ENCODE data around the gene MESD.
A peak's percentile ranks its signal among the peaks of the same experiment; 100 is the strongest.

Gene MESD

DNA sequence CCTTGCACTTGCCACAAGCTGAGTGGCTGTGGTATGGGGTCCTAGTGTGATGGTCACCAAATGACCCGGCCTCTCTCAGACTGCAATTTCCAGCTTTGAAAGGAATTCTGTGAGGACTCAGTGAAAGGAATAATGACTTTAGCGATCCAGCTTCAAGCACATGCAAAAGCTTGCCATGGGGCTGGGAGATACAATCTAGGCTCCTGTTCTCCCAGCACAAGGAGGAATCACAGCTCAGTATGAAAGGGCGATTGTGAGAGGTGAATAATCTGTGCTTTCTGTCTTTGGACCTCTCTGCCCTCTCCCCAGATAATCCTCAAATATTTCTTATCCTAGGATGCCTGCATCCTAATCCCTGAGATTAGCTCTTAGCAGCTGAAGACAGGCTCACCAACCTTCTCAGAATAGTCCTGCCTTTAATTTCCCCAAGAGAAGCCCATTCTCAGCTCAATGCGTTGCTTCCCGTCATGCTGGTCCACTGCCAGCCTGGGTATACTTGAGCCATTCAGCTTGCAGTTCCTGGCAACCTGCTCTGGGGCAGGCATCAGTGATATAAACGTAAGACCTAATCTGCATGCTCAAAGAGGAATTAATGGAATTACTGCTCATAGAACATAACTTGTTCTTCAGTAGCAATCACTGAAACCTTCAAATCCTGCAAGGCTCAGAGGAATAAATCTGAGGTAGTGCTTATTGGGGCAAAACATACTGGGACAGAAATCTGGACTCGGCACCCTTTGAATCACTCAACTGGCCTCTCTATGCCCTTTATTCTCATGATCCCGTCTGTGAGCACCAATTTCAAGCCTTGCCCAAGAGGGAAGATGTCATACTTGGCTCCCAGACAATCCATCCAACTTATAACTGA is 26.2 kb upstream of the MESD start:
- no peak for DNase-seq (ENCODE audit: low read depth in 2 of 2)

DNA sequence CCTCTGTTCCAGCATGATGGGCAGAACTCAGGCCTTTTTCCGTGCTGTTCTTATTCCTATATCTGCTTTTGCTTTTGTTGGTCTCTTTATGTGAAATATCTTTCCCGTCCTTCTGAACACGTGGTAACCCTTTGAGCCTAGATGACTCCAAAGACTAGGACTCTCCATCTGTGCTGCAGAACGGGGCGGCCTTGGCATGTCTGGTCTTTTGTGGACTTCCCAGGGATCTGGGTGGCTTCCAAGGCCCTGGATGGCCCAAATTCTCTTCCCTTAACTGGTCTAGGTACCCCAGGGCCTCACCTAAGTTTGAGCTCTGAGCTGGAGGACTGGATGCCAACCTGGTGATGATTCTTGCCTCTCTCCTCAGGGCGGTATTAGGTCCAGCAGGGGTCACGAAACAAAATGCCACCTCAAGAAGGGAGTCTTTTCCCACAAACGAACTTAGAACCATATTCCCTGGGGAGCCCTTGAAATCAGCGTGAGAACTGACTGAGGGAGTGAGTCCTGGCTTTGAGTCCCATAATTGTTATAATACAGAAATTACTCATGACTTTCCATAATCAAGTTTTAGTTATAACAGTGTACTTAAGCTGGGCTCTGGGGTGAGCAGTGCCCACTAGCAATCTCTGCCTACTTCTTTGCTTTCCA is 25.0 kb upstream of the MESD start:
- DNase-seq (ENCODE audit: low read depth in 2 of 2), result no peak

DNA sequence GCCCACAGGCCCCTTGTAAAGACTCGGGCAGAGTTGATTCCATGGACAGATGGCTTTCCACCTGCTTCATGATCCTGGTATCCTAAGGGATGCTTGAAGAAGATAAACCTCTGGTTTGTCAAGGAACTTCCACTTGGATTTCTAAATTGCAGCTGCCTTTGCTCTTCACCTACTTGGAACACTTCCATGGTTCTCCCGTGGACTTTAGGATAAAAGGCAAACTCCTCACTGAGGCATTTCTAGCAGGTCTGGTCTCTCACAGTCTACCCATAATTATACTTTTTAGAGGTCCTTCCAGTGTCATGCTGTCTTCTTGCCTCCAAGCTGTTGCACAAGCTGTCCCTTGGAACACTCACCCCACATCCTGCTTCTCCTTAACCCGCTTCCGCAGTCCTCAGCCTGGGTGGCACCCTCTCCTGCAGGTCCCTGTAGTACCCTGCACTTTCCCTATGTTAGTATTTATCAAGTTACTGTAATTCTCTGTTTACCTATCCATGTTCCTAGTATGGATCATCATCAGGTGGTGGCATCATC is 23.8 kb upstream of the MESD start:
- no peak for DNase-seq (ENCODE audit: low read depth in 2 of 2)

DNA sequence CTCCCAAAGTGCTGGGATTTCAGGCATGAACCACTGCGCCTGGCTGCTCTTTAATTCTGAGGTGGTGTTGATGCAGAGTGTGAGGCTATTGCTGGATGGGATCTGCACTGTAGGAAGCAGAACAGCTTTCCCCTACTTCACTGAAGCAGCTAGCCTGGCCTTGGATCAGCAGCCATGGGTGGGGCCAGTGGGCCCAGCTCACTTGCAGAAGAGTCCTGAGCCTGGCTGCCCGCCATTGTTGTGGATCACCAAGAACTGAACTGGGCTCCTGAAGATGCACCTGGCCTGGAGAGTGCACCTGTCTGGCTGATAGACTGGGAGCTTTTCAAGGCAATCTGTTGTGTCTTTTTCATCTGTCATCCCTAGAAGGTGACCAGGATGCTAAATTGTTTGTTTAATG is 23.0 kb upstream of the MESD start:
- no peak for DNase-seq (ENCODE audit: low read depth in 2 of 2)

DNA sequence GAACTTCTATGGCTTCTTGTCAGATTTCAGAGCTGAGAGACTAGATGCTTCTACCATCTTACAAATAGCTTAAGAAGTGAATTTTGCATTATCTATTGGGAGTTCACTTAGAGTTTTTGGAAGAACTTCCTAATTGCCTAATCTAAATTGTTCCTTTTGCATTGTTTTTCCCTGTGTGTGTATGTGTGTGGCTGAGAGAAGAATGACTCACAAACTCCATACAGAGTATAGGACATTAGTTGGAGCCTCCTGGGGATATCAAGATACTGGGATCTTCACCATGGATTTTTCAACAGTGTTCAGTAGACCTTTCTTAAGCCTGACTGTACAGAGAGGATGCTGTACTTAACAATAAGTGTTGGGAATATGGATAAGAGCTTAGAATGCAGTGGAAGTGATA is 22.0 kb upstream of the MESD start:
- DNase-seq (ENCODE audit: low read depth in 2 of 2), result no peak

DNA sequence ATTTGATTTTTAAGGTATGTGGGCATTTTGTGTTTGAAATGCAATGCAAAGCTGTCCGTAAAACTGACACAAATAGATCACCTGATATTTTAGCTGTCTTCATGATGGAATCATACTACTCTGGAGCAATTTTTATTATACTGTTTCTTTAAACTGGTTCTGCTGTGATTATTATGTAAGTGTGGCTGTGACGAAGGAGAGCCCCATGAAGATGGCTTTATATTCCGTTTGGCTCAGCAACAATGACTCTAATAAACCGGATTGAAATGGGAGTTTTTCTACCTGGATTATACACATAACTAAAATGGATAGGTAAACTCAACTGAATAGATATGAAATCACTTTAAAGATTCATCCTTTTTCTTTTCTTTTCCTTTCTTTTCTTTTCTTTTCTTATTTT is 20.5 kb upstream of the MESD start:
- no peak for DNase-seq (ENCODE audit: low read depth in 2 of 2)

DNA sequence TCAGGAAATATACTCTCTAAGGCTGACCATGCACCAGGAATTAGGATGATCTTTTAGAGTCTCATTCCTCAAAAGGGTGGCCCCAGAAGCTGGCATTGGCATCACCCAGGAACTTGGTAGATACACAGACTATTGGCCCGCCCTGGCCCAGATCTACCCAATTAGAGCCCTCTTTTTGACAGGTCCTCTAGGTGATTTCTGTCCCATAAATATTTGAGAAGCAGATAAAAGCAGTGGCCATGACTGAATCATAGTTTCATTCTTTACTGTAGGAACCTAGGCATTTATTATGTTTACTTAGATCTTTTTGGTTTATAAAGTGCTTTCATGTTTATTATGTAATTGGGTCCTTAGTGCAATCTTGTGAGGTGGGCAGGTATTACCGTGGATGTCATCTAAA is 18.7 kb upstream of the MESD start:
- no peak for DNase-seq (ENCODE audit: low read depth in 2 of 2)

DNA sequence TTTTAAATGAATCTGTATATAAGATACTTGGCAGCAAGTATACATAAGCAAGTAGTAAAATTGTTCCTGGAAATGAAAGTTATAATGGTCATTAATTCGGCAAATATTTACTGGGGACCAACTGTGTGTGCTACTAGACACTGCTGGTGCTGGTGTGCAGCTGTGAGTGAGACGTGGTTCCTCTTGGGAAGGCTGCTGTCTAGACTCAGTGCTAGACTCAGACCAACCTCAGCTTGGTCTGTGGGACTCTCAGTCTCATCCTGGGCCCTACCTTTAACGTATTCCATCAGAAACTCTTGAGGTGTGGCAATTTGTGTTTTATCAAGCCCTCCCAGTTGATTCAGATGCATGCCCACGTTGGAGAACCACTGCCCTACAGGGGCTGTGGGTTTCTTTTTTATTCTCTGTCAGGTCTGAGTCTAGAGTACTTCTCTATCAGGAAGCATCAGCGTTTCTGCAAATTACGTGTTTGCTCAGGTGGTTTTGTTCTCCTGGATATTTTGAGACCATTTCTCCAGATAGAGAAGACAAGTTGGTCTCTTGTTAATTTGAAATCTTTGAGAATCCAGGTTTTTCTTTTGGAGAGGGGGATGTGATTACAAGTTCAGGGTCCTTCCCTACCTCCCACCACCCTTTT is 17.9 kb upstream of the MESD start:
- no peak for DNase-seq (ENCODE audit: low read depth in 2 of 2)

DNA sequence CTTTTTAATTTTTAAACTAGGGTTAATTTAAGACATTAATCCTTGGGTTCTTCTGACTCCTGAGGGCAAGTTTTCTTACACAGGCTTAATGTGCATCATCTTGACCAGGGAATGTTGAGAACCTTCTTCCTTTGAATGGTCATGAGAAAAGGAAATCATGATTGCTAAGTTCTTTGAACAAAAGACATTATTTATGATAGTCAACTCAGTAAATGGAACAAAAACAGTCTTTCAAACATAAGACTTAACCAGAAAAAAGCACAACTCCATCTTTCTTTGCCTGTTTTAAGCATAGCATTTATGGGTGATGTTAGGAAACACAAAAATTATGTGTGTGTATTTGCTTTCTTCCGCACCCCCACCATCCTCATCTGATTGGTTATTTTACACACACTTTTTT is 16.5 kb upstream of the MESD start:
- no peak for DNase-seq (ENCODE audit: low read depth in 2 of 2)

DNA sequence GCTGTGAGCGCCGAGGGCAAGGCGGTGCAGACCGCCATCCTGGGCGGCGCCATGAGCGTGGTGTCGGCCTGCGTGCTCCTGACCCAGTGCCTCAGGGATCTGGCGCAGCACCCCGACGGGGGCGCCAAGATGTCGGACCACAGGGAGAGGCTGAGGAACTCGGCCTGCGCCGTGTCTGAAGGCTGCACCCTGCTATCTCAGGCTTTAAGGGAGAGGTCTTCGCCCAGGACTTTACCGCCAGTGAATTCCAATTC is 13.4 kb upstream of the MESD start:
- DNase-seq (ENCODE audit: low read depth in 2 of 2), result no peak

DNA sequence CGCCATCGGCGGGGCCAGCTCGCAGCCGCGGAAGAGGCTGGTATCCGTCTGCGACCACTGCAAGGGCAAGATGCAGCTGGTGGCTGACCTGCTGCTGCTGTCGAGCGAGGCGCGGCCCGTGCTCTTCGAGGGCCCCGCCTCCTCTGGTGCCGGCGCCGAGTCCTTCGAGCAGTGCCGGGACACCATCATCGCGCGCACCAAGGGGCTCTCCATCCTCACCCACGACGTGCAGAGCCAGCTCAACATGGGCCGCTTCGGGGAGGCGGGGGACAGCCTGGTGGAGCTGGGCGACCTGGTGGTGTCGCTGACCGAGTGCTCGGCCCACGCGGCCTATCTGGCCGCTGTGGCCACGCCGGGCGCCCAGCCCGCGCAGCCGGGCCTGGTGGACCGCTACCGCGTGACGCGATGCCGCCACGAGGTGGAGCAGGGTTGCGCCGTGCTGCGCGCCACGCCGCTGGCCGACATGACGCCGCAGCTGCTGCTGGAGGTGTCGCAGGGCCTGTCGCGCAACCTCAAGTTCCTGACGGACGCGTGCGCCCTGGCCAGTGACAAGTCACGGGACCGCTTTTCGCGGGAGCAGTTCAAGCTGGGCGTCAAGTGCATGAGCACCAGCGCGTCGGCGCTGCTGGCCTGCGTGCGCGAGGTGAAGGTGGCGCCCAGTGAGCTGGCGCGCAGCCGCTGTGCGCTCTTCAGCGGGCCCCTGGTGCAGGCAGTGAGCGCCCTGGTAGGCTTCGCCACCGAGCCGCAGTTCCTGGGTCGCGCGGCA is 12.9 kb upstream of the MESD start:
- DNase-seq (ENCODE audit: low read depth in 2 of 2), result no peak

DNA sequence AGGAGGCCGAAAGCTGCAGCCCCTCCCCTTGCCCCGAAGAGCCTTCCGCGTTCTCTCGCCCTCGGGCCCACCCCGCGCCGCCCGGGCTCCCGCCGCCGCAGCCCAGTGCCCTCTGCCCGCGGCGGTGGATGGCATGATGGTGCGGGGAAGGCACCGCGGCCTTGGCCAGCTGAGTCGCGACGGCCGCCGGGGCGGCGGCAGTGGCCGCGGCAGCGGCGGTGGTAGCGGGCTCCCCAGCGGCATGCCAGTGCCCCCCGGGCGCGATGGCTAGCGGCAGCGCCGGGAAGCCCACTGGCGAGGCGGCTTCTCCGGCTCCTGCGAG is 12.4 kb upstream of the MESD start:
- DNase-seq (ENCODE audit: low read depth in 2 of 2), result no peak

DNA sequence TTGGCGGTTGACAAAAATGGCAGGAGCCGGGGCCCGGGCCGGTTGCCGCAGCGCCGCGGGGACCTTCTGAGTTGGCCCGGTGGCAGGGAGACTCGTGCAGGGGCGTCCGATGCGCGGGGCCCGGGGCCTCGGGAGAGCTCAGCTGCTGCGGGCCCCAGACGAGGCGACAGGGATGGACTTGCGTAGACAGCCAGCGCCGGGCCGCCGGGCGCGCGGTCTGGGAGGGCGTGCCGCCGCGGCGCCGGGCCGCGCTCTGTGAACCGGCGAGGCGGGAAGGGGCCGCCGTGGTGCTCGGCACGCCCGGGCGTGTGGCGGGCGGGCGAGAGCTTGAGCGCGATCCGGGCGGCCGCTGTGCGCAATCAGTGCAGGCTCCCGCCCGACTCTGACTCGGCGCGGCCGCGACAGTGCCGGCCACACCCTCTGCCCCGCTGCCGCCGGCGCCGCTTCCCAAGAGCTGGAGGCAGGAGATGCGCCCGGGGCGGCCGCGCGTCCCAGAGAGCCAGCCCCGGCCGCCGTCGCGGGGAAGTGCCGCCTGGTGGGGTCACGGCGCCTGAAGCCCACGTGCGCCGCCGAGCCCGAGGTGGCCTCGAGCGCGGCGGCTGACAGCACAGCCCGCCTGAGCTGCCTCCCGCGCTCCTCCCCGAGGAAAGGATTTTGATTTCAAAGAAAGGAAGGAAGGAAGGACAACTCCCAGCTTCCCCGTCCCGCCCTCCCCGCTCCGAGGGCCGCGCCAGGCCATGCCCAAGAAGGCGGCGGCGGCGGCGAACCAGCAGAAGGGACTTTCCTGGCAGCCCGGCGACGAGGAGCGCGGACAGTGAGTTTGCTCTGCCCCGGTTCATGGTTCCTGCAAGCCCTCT is 11.8 kb upstream of the MESD start:
- no peak for DNase-seq (ENCODE audit: low read depth in 2 of 2)

DNA sequence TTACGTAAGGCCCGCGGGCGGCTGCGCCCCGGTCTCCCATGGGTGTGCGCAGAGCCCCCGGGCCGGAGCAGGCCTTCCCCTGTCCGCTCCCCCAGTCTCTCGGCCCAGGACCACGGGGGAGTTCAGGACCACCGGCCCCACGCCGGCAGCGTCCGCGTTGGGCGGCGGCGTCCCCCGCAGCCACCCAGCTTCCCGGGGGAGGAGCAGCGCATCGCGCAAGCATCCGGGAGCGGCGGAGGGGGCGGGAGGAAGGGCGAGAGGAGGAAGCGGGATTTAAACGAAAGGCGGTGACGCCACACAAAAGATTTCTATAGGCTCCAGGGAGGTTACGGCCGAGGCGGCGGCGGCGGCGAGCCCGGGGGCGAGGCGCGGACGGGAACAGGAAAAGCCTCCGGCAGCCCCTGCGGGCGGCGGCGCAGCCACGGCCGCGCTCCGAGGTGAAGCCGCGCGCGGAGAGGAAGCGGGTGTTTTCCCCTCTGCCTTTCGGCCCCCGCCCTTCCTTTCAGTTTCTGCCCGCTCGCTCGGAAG is 11.1 kb upstream of the MESD start, which contains the start of gene TLNRD1:
TLNRD1 (plus strand) TSS at position 300 of the 528 bp plus-strand sequence. CDS start 1,349 bp downstream, outside the sequence.
- peak; percentile 86 for DNase-seq (ENCODE audit: low read depth in 2 of 2)

DNA sequence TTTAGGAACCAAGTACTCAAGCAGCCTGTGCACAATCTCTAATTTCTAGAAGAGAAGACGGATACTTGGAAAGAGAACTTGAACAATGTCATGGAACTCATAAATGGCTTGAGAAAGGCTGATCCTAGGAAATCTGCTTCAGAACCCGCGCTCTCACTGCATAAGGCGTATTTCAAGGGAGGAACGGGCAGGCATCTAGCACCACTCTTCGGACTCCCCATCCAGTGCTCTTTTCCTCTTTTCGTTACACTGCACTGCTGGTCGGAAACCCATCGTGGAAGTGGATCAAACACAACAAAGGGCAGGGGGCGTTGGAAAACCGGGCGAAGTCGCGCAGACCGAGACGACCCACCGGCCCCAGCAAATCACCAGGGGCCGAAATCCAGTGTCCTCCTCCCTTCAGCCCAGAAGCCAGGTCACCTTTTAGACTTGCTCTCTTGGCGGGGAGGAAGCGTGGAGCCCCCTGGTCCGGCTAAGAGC is 10.6 kb upstream of the MESD start:
- DNase-seq (ENCODE audit: low read depth in 2 of 2), result no peak

DNA sequence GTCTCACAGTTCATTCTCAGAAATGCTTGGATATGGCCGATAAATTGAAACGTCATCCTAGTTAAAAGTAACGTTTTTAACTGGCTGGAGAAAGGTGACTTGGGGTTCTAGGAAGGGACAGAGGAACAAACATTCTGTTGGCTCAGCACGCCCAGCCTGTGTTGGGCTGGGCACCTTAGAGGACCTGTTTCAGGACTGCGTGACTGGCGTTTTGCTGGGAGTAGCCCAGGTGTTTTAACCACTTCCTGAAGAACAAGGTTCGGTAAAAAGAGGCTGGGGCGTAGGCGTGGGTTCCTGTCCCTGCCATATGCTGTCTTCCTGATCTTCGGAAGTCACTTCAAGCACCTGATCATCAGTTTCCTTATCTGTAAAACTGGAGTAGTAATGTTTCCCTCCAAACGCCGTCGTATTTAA is 10.0 kb upstream of the MESD start:
- DNase-seq (ENCODE audit: low read depth in 2 of 2), result no peak

DNA sequence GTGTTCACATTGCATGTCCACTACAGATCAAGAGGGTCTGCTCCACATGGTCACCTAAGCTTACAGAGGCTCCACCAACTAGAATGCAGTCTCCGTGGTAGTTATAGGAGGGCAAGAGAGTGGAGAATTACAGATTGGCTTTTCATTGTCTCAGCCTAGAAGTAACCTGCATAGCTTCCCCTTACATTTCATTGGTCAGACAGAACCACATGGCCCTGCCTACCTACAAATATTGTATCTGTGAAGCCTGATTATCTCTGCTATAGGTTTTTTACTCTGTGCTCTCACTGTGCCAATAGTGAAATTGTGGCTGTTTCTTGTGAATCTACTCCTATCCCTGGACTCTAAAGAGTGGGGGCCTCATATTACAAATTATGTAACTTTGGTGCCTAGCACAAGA is 8.6 kb upstream of the MESD start:
- no peak for DNase-seq (ENCODE audit: low read depth in 2 of 2)

DNA sequence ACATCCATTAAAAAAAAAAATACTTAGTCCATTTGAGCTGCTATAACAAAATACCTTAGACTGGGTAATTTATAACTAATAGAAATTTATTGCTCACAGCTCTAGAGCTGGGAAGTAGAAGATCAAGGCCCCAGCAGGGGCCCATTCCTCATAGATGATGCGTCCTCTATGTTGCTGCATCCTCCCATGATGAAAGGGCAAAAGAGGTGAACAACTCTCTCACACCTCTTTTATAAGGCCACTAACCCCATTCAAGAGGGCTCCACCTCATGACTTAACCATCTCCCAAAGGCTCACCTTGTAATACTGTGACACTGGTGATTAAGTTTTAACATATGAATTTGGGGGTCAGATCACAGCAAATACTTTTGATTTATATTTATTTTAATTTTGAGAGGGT is 8.1 kb upstream of the MESD start:
- DNase-seq (ENCODE audit: low read depth in 2 of 2), result no peak

DNA sequence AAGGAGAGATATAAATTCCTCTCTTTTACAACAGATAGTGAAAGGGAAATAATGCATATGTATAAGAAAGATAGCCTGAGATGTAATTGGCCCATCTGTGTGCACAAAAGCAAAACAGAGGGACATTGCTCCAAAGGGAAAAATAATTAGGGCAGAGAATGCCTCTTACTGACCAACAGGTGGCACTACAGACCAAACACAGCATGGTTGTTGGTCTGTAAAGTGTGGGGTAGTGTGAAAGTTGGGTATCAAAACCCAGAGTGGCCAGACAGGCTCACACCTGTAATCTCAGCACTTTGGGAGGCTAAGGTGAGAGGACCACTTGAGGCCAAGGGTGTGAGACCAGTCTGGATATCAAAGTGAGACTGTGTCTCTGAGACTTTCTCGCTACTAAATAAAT is 6.6 kb upstream of the MESD start:
- DNase-seq (ENCODE audit: low read depth in 2 of 2), result no peak

DNA sequence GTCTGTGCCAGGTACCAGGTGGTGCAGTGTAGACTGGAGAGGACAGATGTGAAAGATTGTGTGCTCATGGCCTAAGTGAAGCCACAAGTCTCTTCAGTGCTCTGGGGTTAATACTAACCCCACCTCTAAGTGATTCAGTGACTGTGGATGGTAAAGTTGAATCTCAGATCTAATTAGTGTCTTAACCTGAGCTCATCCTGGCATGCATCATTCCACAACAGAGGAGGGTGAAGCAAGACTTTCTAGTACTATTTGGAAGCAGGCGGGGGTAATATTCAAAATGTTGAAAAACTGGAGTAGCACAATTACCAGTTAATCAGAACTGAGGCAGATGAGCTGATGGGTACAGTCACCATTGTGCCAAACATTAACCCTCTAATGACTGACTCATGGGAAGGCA is 2.8 kb upstream of the MESD start:
- DNase-seq (ENCODE audit: low read depth in 2 of 2), result no peak

DNA sequence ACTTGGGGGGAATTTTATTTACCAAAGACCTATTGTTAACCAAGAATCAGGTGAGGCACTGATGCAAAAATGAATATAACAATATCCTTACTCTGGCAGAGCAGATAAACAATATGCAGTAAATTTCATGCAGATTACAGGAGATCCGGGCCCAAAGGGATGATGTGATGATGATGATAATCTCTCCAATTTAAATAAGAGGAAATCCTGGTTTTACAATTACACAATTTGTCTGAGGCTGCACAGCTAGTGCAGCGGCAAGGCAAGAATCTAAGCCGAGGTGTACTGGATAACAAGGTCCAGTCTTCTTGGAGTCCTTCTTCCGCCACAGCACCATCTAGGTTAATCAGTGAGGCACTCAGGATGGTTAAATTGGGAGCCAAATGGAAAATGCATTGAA is 2.4 kb upstream of the MESD start:
- DNase-seq (ENCODE audit: low read depth in 2 of 2), result no peak

Data from fibroblast of skin of left quadriceps (primary cell).